ENCODE measurements around the gene LPCAT4.

Gene LPCAT4

DNA sequence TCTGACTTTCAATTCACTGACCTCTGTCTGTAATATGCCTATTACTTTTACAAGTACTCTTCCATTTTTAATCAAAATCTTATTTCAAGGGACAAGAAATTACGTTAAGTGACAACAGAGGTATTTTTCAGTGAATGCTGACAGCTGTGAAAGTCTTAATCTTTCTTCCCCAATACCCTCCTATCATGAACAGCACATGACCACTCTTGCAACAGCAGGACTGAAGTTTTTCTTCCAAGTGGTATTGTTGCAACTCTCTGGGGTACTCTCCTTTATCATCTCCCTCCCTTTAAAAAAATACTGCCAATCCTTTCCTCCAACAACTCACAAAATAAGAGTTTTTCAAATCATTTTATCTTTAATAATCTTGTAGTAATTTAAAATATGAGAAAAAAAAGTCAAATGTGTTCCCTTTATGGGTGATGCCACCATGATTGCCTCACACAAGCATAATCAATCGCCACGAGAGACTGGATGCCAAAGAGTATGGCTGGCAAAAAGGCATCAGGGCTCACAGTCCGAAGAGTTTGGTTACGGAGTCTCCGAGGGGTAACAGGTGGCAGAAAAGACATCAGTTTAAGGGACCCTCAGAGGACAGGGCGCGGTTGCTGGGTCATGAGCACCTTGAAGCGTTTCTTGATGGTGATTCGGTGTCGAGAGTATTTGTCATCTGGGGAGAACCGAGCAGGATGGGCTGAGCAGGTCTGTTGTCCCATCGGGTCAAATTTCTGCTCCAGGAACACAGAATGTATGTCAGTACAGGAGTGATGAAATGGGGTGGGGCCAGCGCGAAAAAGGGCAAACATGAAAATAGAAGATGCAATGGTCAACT is 25.4 kb downstream of the LPCAT4 start:
- peak; percentile 50 for DNase-seq (ENCODE audit: low read depth)
- TF ChIP-seq POLR2A (IDR thresholded peaks at IDR 0.05; ENCODE audit: extremely low read depth, insufficient read length), result no peak
- TF ChIP-seq, protein P1, sequence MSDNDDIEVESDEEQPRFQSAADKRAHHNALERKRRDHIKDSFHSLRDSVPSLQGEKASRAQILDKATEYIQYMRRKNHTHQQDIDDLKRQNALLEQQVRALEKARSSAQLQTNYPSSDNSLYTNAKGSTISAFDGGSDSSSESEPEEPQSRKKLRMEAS (IDR thresholded peaks at IDR 0.05; ENCODE audit: low read depth, low read length), result peak; percentile 25; the same call in 1 of the 2 replicates
- H3K4me3 ChIP-seq (ENCODE audit: low read depth, low read length), result peak overlapping the region; percentile 100

GRCh38 chr15:34339946-34340345 is 27.1 kb downstream of the LPCAT4 start:
- H3K4me3 ChIP-seq (ENCODE audit: low read depth, low read length), result no peak overlapping the region
- TF ChIP-seq CTCF (IDR thresholded peaks at IDR 0.05; ENCODE audit: low read depth, low read length), result no peak
- no peak for DNase-seq (ENCODE audit: low read depth)

- TF ChIP-seq, protein P1 (IDR thresholded peaks at IDR 0.05; ENCODE audit: low read depth, low read length), result no peak
- TF ChIP-seq POLR2A (IDR thresholded peaks at IDR 0.05; ENCODE audit: extremely low read depth, insufficient read length) (no peak), CTCF (IDR thresholded peaks at IDR 0.05; ENCODE audit: low read depth, low read length) (no peak), MYC (IDR thresholded peaks at IDR 0.05; ENCODE audit: low read depth, low read length) (no peak)
- DNase-seq (ENCODE audit: low read depth), result no peak
- H3K4me3 ChIP-seq (ENCODE audit: low read depth, low read length), result peak overlapping the region; percentile 44
Measured at GRCh38 chr15:34338347-34338746, 28.6 kb downstream of the LPCAT4 start.

DNA sequence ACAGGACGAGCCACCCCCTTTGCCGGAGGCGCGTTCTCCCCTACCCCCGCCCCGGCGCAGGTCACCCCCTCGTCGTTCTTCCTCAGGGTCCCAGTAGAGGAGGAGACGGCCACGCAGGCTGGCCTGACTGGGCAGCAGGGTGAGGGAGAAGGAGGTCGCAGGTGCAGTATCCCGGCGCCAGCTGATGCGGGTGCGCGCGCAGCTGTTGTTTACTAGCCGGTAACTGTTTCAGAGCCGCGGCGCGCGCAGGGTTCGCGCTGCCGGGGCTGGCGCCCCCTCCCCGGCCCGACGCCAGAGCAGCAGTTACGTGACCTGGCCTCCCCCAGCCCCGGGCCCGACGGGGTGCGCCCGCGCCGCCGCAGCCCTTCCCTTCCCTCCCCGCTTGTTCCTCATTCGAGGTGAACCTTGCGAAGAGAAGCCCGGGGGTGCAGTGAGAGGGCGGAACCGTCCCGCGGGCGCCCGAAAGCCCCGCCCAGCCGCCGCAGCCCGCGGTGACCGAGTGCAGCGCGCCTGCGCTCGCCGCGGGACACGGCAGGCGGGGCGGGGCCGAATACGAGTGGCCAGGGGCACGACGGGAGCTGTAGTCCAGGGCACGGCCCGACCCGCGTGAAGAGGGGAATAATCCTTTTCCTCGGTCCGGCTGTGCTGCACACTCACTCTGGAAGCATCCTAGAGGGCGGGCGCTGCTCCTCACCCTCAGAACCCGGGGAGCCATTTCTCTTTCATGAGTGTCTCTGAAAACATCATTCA is 29.3 kb downstream of the LPCAT4 start, which contains the start of gene SLC12A6:
Gene SLC12A6, minus strand, starts transcription at position 225 of the 750 bp plus-strand sequence. CDS start 1,101 bp downstream, outside the sequence.
- TF ChIP-seq, protein P1 (IDR thresholded peaks at IDR 0.05; ENCODE audit: low read depth, low read length), result peak; percentile 27
- TF ChIP-seq CTCF (IDR thresholded peaks at IDR 0.05; ENCODE audit: low read depth, low read length) (no peak), POLR2A (IDR thresholded peaks at IDR 0.05; ENCODE audit: extremely low read depth, insufficient read length) (peak; percentile 64), MYC (IDR thresholded peaks at IDR 0.05; ENCODE audit: low read depth, low read length) (peak; percentile 22; the same call in 1 of the 2 replicates)
- DNase-seq (ENCODE audit: low read depth), result peak; percentile 96
- H3K4me3 ChIP-seq (ENCODE audit: low read depth, low read length), result peak within 1 kb of the TSS; percentile 72

DNA sequence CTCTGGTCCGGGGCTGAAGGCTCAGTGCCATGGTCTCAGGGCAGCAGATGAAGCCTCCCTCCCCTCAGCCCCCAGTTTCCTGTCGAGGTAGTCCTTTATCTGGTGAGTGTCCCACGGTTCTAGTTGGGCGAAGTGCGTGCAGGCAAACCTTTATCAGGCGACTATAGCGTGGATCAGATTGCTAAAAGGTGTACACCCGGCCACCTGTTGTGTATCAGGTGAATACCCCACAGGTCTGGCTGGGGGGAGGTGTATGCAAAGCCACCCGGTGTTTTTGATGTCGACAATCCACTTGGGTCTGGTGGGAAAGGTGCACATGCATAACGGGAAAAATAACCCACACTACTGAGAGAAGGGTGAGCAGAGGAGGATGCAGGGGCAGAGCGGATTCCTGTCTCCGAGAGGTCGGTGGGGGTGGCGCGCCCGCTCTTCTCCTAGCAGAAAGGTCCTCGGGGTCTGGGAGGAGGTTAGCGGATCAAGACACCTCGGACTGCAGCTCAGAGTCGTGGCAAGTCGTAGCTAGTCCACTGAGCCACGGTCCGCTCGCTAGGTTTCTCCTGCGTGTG is 29.9 kb downstream of the LPCAT4 start:
- peak; percentile 47 for DNase-seq (ENCODE audit: low read depth)
- TF ChIP-seq, protein P1 (IDR thresholded peaks at IDR 0.05; ENCODE audit: low read depth, low read length), result no peak
- TF ChIP-seq CTCF (IDR thresholded peaks at IDR 0.05; ENCODE audit: low read depth, low read length), result no peak
- no peak for TF ChIP-seq POLR2A (IDR thresholded peaks at IDR 0.05; ENCODE audit: extremely low read depth, insufficient read length)
- TF ChIP-seq MYC (IDR thresholded peaks at IDR 0.05; ENCODE audit: low read depth, low read length), result no peak
- peak overlapping the region; percentile 72 for H3K4me3 ChIP-seq (ENCODE audit: low read depth, low read length)
